Hematopoietic multipotent progenitor cell treated with erythropoietin and hydrocortisone succinate and interleukin-3 and kit ligand, for 4 days (in vitro differentiated cells): ENCODE results near the gene DRC3.
"Not testable (repeated sequence)": the region's sequence is repeated elsewhere in the genome, so short reads cannot be mapped to it uniquely, and the experiment has no call there.

Experiments
- DNase-seq: peaks from one replicate; pipeline ENCODE4 v3.0.0-alpha.2; 2015

Gene DRC3, protein sequence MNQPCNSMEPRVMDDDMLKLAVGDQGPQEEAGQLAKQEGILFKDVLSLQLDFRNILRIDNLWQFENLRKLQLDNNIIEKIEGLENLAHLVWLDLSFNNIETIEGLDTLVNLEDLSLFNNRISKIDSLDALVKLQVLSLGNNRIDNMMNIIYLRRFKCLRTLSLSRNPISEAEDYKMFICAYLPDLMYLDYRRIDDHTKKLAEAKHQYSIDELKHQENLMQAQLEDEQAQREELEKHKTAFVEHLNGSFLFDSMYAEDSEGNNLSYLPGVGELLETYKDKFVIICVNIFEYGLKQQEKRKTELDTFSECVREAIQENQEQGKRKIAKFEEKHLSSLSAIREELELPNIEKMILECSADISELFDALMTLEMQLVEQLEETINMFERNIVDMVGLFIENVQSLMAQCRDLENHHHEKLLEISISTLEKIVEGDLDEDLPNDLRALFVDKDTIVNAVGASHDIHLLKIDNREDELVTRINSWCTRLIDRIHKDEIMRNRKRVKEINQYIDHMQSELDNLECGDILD

DNA sequence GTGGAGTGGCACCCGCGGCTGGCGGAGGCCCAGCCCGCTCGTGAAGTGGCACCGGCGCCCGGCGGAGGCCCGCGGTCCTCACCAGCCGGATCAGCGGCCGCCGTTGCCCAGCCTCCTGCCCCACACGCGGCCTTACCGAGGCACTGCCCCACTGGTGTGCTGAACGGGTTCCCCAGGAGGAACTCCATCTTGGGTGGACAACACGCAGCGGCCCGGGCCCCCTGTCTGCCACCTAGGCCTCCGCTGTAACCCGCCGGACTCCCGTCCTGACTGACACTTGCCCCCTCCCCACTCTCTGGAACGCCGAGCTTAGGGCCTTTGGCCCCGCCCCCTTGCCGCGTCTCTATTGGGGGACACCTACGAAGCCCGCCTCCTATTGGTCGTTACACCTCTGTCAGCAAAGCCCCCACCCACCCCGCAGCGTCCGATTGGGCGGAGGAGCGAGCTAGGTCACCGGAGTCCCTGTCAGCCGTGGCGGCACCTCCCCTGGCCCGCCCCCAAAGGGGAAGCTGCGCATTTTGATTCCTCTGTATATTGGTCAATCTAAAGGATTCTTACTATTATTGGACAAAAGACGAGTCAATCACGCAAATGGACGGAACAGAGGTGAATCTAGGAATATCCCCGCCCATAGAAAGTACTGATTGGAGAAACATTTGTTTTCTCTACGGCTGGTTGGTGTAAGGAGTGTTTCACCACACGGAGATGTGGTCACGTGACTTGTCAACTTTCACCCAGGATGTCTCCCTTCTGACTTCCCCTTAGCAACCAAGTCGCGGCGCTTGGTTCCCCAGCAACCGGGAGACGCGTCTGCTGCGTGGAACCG, at the start of gene DRC3, which contains the start of gene TOM1L2:
DRC3 (plus strand) TSS at position 737 of the 826 bp plus-strand sequence. CDS start 4,737 bp downstream, outside the sequence.
TOM1L2 (minus strand) TSS at position 275 of the 826 bp plus-strand sequence; CDS start at position 188, 87 bp downstream.
- peak; percentile 100 for DNase-seq

DNA sequence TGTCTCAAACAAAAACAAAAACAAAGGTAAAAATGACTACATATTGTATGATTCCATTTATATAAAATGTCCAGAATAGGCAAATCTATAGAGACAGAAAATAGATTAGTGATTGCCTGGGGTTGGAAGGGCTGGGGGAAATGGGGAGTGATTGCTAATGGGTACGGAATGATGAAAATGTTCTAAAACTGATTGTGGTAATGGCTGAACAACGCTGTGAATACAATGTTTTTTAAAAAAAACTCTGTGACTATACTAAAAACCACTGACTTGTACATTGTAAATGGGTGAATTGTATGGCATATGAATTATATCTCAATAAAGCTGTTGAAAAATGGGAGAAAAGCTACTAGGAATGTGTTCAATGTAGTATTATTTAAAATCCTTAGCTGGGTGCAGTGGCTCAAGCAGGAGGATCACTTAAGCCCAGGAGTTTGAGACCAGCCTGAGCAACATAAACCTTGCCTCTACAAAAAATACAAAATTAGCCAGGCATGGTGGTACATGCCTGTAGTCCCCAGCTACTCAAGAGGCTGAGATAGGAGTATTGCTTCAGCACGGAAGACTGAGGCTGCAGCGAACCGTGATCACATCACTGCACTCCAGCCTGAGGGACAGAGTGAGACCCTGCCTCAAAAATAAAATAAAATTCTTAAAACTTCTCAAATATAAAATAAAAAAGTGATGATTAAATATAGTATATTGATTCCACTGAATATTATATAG, 48.4 kb upstream of the DRC3 start:
- DNase-seq: no peak

DNA sequence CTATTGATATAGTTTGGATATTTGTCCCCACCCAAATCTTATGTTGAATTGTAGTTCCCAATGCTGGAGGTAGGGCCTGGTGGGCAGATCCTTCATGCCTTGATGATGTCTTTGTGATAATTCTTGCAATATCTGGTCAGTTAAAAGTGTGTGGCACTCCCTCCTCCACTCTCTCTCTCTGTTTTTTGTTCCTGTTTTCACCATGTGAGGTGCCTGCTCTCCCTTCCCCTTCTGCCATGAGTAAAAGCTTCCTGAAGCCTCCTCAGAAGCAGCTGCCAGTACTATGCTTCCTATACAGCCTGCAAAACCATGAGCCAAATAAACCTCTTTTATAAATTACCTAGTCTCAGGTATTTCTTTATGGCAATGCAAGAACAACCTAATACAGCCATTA, 47.8 kb upstream of the DRC3 start:
- DNase-seq: peak; percentile 51

DNA sequence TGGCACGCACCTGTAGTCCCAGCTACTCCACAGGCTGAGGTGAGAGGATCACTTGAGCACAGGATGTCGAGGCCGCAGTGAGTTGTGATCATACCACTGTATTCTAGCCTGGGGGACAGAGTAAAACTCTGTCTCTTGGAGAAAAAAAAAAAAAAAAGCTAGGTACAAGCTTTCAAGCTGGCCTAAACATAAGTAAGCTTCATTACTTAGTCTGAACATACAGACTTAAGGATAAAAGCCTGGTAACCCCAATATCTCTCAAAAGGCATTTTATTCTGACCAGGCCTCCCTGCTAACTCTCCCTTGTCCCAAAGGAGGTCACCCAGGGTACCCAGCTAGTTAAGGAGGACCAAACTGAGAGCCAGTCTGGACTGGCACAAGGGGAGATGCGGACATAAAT, 46.6 kb upstream of the DRC3 start:
- DNase-seq: no peak

DNA sequence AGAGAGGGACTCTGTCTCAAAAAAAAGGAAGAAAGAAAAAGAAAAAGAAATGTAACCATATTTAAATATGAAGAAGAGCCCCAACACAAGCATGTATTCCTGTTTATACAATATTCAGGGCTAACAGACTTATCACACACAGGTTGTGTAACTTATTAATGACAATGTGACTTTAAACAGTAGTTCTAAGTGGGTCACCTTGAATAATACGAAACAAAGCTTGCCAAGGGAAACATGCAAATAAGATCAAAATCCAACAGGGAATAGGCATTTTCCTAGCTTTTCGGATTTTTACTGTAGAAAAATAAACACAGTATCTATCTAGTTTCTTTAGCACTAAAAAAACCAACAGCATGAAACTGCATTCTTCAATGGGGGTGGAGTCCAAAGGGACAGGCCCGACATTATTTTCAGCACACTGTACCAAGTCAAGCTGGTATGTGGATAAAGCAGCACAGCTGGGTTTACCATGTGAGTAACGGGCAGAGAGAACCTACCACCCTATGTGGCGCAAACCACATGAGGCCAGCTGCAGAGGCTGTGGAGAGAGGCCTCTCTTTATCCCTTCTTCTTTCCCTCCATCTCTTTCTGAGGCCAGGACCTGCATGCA, 45.7 kb upstream of the DRC3 start:
- peak; percentile 36 for DNase-seq

DNA sequence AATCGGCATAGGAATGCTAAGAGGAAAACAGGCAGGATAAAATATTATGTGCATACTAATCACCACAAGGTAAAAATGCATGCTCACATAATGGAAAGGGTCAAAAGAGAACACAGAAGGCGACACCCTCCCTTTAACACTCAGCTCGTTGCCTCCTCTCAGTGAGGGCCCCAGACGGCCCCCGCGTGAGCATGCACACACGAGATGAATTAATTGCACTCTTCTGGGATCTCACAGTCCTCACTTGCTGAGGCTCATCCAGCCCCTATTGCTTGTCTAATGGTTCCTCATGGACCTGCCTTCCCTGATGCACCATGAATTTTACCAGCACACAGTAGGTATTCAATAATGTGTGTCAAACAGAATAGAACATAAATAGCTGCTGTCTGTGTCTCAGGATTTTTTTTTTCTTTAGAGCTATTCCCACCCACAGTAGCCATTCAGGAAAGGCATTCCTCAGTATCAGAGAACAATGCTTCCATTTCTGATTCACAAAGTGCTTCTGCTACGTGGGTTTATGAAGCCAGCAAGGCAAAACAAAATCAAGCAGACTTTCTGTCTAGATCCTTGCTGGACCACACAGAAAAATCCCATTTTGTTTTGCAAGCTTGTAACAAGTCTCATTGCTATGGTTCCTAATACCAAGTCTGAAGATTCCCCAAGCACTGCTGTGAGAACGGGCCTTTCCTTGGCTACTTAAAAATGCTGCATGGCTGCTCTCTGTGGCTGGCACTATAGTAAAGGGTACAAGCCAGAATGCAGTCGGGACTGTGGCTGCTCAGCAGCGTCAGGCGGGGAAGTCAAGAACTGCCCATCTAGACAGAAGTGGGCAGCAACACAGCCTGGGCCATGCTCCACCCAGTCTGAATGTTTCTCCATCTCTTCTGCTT, 44.0 kb upstream of the DRC3 start:
- DNase-seq: no peak

DNA sequence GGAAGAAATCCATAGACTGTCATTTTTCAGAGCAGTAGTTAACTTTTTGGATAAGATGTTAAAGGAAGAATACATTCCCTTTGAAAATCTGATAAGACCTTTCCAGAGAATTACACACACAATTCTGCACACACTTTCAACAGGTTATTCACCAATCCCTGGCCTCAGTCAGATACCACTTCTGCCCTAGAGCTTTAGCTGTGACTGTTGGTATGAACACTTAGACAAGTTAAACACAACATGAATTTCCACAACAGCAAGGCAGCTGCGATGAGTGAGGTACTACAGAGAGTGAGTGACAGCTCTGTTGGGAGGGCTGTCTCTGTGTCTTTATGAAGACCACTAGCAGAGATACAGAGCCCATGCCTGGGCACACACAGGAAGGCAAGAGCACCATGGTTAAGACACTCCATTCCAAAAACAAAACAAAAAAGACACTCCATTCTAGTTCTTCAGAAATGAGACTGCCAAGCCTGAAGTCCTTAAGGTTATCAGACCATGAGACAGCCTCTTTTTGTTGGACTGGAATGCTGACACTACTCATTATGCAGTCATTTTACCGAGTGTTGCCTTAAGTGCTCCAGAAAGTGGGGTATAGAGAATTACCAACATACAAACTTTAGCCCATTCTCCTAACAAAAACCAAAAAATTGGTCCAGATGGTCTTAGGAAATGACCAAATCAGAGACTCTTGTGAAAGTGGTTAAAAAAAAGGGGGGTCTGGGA, 42.8 kb upstream of the DRC3 start:
- DNase-seq: no peak

DNA sequence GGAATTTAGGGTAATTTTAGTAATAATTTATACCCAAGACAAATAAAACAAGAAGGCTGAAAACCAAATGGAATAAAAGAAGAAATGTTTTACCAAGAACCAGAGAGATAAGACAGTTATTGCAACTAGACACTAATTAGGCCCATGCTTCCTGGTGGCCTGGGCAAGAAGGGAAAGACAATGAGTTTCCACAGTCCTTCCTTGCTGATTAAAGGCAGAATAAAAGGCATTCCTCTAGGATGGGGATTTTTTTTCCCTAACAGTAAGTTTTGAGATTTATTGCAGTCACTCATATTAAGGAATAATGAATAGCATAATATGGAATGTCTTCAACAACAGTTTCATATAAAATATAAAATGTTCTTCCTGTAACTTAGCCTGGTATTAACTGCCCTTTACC, 42.0 kb upstream of the DRC3 start:
- no peak for DNase-seq

DNA sequence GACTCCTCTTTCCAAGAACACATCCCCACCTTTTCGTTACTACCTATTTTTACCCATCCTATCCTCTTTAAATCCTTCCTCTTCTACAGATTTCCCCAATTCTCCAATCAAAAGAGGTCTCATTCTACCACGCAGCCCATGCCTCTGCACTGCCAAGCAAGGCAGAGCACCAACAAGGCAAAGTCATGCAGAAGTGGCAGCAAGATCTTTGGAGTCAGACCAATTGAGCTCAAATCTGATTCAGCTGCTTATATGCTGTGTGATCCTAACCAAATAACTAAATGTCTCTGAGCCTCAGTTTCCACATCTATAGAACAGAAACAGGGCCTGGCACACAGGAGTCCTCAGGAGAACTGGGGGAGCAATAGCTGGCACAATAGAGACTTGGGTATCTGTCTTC, 41.5 kb upstream of the DRC3 start:
- peak; percentile 13 for DNase-seq

DNA sequence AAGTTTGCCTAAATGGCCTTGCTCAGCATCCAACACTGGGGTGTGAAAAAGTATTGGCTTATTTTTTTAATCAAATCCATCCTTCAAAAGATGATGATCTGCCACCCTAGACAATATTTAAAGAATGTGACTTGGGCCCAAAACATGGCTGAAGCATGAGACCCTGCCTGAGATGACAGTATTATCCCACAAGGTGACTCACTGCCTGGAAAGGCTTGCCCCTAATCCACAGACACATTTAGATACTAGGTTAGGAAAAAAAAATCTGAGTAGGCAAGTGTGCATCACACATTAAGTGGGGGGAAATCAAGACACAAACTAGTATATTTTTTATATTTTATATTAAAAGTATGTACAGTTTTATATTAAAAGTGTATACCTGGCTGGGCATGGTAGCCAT, 38.9 kb upstream of the DRC3 start:
- no peak for DNase-seq

DNA sequence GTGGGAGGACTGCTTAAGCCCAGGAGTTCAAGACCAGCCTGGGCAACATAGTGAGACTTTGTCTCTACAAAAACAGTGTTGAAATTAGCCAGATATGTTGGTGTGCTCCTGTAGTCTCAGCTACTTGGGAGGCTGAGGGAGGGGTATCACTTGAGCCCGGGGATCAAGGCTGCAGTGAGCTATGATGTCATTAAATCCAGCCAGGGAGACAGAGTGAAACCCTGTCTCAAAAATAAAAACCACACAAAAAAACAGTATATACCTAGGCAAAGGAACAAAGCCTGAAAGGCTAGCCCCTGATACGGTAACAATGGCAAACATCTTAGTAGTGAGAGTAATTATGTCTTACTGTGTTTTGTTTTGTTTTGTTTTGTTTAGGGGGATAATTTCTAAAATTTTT, 38.4 kb upstream of the DRC3 start:
- DNase-seq: no peak

DNA sequence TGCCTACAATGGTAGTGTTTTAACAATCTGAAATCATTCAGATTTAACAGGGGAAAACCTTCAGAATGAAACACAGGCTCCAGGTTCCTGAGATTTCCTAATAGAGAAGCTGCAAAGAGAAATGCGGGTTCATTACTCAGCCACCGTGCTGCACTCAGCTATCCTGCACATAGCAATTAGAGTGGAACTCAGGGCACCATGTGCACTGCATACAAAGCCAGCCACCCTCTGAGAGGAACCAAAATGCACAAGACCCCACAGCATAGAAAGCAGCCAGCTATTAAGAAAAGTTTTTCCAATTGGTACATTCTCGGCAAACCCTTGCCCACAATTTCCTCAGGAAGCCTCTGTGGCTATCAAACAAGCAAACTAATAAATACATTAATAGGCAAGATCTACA, 37.9 kb upstream of the DRC3 start:
- DNase-seq: peak; percentile 10

DNA sequence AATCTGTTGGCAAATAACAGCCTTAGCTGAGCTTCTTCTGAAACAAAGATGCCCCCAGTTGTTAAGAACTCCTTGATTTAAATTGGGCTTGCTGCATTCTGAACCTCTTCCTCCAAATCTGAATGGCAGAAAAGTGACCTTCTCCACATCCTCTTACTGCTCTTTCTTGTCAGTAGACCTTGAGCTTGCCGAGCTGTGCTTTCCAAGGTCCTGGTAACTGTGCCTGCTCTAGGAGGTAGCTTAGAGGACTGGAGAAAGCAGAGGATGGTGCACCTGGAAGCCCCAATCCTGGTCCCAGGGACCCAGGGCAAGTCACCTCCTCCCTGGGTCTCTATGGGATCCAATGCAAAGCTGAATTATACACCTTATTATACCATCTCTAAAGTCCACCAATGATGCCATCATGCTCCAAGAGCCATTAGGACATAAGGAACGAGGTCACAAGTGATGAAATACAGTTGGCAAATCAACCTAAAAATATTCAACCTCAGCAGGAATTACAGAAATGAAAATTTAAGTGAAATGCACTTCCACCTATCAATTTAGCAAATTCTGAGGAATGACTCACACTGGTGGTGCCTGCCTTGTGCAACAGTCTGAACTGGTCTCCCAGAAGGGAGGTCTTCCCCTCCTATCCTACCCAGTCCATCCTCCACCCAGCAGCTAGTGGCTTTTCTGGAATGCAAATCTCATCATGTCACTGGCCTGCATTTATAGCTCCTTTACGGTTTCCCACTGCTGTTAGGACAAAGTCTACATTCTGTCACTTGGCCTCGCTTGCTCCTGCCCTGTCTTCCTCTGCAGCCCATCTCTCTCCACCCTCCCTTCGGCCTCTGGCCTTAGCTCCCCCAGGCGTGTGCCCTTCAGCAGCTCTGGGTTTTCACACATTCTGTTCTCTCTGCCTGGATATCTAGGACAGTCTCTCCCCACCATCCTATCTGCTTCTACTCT, 37.1 kb upstream of the DRC3 start:
- no peak for DNase-seq

DNA sequence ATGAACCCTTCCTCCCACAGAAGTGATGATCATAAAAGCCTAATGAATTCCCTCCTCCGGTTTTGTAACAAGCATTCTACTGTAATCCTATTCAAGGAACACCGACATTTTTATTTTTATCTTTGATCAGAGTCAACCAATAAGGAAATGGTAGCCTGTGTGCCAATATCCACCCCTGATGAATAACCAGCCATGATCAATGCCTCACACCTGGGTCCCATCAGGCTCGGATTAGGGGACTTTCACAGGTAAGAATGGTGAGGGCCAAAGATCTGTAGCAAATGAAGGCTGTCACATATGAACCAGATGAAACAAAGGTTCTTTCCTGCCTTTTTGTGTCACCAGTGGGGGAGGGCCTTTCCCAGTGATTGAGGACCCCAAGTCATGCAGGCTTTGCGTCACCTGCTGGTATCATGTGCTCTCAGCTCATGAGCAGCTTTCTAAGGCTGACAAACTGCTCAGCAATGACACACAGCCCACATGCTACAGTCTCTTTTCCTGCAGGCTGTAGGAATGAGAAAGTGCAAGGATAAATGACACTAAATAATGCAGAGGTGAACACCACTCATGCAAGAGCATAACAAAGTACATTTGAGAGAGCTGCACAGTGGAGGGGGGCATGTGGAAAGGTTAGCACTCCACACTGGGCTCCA, 35.3 kb upstream of the DRC3 start:
- DNase-seq: no peak

DNA sequence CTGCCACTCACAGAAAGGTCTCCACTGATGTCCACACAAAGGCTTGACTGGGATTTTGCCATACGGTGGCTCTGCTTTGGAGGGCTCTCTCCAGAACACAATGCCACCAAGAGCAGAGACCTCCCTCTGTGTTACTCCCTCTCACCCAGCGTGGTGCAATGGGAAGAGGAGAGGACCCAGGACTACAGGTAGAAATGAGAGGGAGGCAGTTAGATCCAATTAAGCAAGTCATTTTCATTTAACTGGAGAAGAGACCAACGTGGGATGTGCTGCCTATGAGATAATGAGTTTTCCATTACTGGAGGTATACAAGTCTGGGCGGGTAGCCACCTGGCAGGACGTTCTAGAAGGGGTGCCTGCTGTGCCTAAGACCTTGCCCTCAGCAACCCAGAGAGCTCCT, 34.7 kb upstream of the DRC3 start:
- DNase-seq: no peak

DNA sequence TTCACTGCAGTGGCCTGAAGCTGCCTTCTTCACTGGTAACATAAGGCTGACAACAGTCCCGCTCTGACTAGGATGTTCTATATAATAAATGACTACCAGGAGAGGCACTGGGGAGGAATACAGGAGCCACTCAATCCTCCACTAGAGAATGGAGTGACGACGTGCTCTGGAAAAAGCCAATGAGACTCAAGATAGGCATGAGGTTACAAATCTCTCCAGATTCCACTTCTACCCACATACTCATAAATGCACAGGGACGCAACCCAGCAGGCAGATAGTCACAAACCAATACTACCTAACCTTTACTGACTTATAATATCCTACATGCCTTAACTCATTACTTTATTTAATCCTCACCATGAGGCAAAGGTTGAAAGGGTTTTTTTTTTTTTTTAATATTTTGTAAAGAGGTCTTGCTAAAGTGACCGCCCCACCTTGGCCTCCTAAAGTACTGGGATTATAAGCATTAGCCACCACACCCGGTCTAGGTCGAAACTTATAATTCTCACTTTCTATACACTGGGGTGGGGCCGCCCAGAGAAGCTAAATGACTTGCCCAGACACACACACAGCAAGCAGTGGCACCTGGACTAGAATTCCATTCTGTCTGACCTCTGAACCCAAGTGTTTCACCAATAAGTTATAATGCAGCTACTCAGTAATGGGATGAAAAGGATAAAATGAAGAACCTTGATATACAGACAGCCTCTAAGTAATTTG, 34.1 kb upstream of the DRC3 start:
- no peak for DNase-seq

DNA sequence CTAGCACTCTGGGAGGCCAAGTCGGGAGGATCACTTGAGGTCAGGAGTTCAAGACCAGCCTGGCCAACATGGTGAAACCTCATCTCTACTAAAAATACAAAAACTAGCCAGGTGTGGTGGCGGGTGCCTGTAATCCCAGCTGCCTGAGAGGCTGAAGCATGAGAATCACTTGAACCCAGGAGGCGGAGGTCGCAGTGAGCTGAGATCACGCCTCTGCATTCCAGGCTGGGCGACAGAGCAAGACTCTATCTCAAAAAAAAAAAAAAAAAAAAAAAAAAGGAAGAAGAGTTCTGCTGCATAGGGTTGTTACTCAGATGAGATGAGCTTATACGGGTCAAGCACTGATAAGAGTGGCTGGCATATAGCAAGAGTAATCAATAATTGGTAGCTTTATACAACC, 32.7 kb upstream of the DRC3 start:
- not testable (repeated sequence) for DNase-seq

DNA sequence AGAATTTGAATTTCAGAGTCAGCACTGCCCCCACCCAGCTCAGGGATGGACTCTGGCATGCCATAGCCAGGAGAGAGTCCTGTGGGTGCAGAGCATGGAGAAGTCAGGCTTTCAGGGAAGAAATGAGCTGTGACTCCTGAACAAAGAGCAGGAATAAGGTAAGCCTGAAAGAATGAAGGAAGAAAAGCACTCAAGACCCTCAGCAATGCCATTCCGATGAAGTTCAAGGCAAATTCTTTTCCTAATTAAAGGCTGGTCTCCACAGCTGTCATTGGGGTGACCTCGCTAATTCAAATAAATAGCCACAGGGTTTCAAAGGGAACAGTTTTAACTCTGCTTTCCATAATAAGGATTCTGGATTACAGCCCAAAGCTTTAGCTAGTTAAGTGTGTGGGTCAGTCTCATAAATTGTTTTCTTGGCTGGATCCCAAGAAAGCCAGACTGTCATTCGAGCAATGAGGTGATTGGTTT, 32.2 kb upstream of the DRC3 start:
- no peak for DNase-seq
